HFFc6 (cell line): ENCODE data around the gene ITPK1. TPM values are rescaled to one million over a fixed set of nuclear protein-coding genes. Genes with fewer than 3 reads are reported as not detected.

Experiments
- DNase-seq: peaks from one replicate; pipeline ENCODE4 v3.0.0-alpha.2; 2018
- H3K27ac Mint-ChIP-seq: 2 replicates; pipeline ENCODE4 v1.8.0; 2020; ENCODE audit warnings: mild to moderate bottlenecking, mixed read lengths
- H3K27me3 Mint-ChIP-seq: 2 replicates; pipeline ENCODE4 v1.8.0; 2021; ENCODE audit warnings: mild to moderate bottlenecking, moderate library complexity, mixed read lengths; ENCODE audit not compliant: insufficient read depth
- H3K36me3 Mint-ChIP-seq: 2 replicates; pipeline ENCODE4 v1.8.0; 2021; ENCODE audit warnings: low read depth, mixed read lengths
- H3K4me1 Mint-ChIP-seq: 2 replicates; pipeline ENCODE4 v1.8.0; 2020; ENCODE audit warnings: low read depth, mixed read lengths
- H3K4me3 Mint-ChIP-seq: 2 replicates; pipeline ENCODE4 v1.8.0; 2020; ENCODE audit warnings: mild to moderate bottlenecking, moderate library complexity, mixed read lengths
- H3K9me3 Mint-ChIP-seq: 2 replicates; pipeline ENCODE4 v1.8.0; 2020; ENCODE audit warnings: mild to moderate bottlenecking, mixed read lengths
- CTCF ChIP-seq: fragments of 200-600 bp; sonication (generic); IDR thresholded peaks from 2 replicates; pipeline ENCODE4 v1.5.0; 2021; ENCODE audit warnings: antibody characterized with exemption, mild to moderate bottlenecking
- total RNA-seq, 6 experiments: library from RNA; stranded (reverse); fragmentation: NEBNext Ultra II Directional; extraction: Animal tissue kit (Norgen Biotek cat#: 25700); gene quantifications; 2 replicates in 1 of 6; 3 replicates in 5 of 6; pipeline ENCODE4 v1.2.3, GENCODE V29; 2021

Gene ITPK1
- total RNA-seq, 6 experiments from 2014 or later, result 27.3 to 38.1 (median 32.4) TPM

GRCh38 chr14:93036652-93037345 lies 78.9 kb downstream of the ITPK1 start:
- DNase-seq, result no peak
- H3K27ac Mint-ChIP-seq, result no peak overlapping the region
- no peaks in the 10 kb centered on the region for H3K9me3 Mint-ChIP-seq
- no peak for TF ChIP-seq CTCF
- H3K36me3 Mint-ChIP-seq, result no peaks in the 10 kb centered on the region
- peaks cover 4% of the 10 kb centered on the region for H3K27me3 Mint-ChIP-seq
- no peak overlapping the region for H3K4me3 Mint-ChIP-seq
- H3K4me1 Mint-ChIP-seq, result peaks cover 52% of the 10 kb centered on the region

GRCh38 chr14:93035917-93036651 lies 79.6 kb downstream of the ITPK1 start:
- Mint-ChIP-seq H3K36me3 (no peaks in the 10 kb centered on the region), H3K27ac (no peak overlapping the region), H3K4me3 (no peak overlapping the region), H3K27me3 (peaks cover 4% of the 10 kb centered on the region), H3K9me3 (no peaks in the 10 kb centered on the region), H3K4me1 (peaks cover 49% of the 10 kb centered on the region)
- no peak for TF ChIP-seq CTCF
- peak; percentile 12 for DNase-seq

GRCh38 chr14:93035585-93035916 lies 80.2 kb downstream of the ITPK1 start:
- Mint-ChIP-seq H3K9me3 (no peaks in the 10 kb centered on the region), H3K36me3 (no peaks in the 10 kb centered on the region), H3K27ac (no peak overlapping the region), H3K4me1 (peaks cover 44% of the 10 kb centered on the region), H3K4me3 (no peak overlapping the region), H3K27me3 (peaks cover 4% of the 10 kb centered on the region)
- no peak for TF ChIP-seq CTCF
- no peak for DNase-seq

GRCh38 chr14:93034671-93034994 lies 81.1 kb downstream of the ITPK1 start:
- TF ChIP-seq CTCF, result peak; percentile 45; the same call in 1 of the 2 replicates
- Mint-ChIP-seq H3K4me1 (peaks cover 45% of the 10 kb centered on the region), H3K9me3 (no peaks in the 10 kb centered on the region), H3K27ac (no peak overlapping the region), H3K4me3 (no peak overlapping the region), H3K36me3 (no peaks in the 10 kb centered on the region), H3K27me3 (peaks cover 4% of the 10 kb centered on the region)
- no peak for DNase-seq

- Mint-ChIP-seq H3K36me3 (no peaks in the 10 kb centered on the region), H3K4me3 (no peak overlapping the region), H3K4me1 (peaks cover 40% of the 10 kb centered on the region), H3K9me3 (no peaks in the 10 kb centered on the region), H3K27ac (no peak overlapping the region), H3K27me3 (peaks cover 4% of the 10 kb centered on the region)
- peak; percentile 77 for TF ChIP-seq CTCF
- no peak for DNase-seq
Observed at GRCh38 chr14:93033983-93034670, 81.6 kb downstream of the ITPK1 start.
